Type B pancreatic cell (in vitro differentiated cells): ENCODE data around the gene EFNB3. TPM values are rescaled to one million over a fixed set of nuclear protein-coding genes. Genes with fewer than 3 reads are reported as not detected.
A peak's percentile ranks its signal among the peaks of the same experiment; 100 is the strongest.

Experiments
- DNase-seq: peaks from one replicate; pipeline ENCODE4 v3.0.0; 2021; ENCODE audit warnings: mixed read lengths; ENCODE audit not compliant: unreplicated experiment; ENCODE audit errors: extremely low spot score
- H3K27ac Mint-ChIP-seq: 2 replicates; pipeline ENCODE4 v1.8.0; 2021; ENCODE audit warnings: mild to moderate bottlenecking, mixed read lengths
- H3K27me3 Mint-ChIP-seq: 2 replicates; pipeline ENCODE4 v1.8.0; 2021; ENCODE audit warnings: mixed read lengths
- H3K36me3 Mint-ChIP-seq: 2 replicates; pipeline ENCODE4 v1.8.0; 2021; ENCODE audit warnings: mixed read lengths
- H3K4me1 Mint-ChIP-seq: one replicate; pipeline ENCODE4 v1.8.0; 2021; ENCODE audit warnings: mixed read lengths; ENCODE audit not compliant: unreplicated experiment
- H3K4me3 Mint-ChIP-seq: 2 replicates; pipeline ENCODE4 v1.8.0; 2021; ENCODE audit warnings: mild to moderate bottlenecking, mixed read lengths
- H3K9me3 Mint-ChIP-seq: 2 replicates; pipeline ENCODE4 v1.8.0; 2021; ENCODE audit warnings: mixed read lengths
- CTCF ChIP-seq: fragments of 200-600 bp; sonication (generic); conservative IDR thresholded peaks from 2 replicates; pipeline ENCODE4 v1.5.0; 2021; ENCODE audit warnings: antibody characterized with exemption, mild to moderate bottlenecking
- total RNA-seq: library from RNA; stranded (reverse); gene quantifications from 2 replicates; pipeline ENCODE4 v1.2.1, GENCODE V29; 2021; ENCODE audit warnings: low replicate concordance

The EFNB3 gene
- total RNA-seq, 1 donor from 2014 or later, result 79.5 TPM

DNA sequence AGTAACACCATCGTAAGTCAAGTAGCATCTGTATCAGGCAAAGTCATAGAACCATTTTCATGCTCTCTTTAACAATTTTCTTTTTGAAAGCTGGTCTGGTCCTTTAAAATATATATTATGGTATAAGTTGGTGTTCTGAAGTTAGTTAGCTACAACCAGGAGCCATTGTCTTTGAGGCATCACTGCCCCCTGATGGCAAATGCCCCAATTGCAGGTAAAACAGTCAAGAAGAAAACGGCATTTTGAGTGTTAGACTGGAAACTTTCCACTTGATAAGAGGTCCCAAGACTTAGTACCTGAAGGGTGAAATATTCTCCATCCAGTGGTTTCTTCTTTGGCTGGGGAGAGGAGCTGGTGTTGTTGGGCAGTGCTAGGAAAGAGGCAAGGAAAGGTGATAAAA is 31.8 kb upstream of the EFNB3 start:
- no peak overlapping the region for H3K4me3 Mint-ChIP-seq
- H3K9me3 Mint-ChIP-seq, result no peaks in the 10 kb centered on the region
- DNase-seq, result no peak
- no peaks in the 10 kb centered on the region for H3K27me3 Mint-ChIP-seq
- H3K36me3 Mint-ChIP-seq, result peaks cover 37% of the 10 kb centered on the region
- peaks cover 3% of the 10 kb centered on the region for H3K4me1 Mint-ChIP-seq
- peak; percentile 74 for TF ChIP-seq CTCF
- H3K27ac Mint-ChIP-seq, result no peak overlapping the region

GRCh38 chr17:7674934-7675333 is 30.1 kb upstream of the EFNB3 start:
- no peak for TF ChIP-seq CTCF
- no peak for DNase-seq
- no peak overlapping the region for H3K4me3 Mint-ChIP-seq
- H3K27ac Mint-ChIP-seq, result no peak overlapping the region
- H3K27me3 Mint-ChIP-seq, result no peaks in the 10 kb centered on the region
- H3K9me3 Mint-ChIP-seq, result no peaks in the 10 kb centered on the region
- peaks cover 3% of the 10 kb centered on the region for H3K4me1 Mint-ChIP-seq
- peaks cover 37% of the 10 kb centered on the region for H3K36me3 Mint-ChIP-seq

DNA sequence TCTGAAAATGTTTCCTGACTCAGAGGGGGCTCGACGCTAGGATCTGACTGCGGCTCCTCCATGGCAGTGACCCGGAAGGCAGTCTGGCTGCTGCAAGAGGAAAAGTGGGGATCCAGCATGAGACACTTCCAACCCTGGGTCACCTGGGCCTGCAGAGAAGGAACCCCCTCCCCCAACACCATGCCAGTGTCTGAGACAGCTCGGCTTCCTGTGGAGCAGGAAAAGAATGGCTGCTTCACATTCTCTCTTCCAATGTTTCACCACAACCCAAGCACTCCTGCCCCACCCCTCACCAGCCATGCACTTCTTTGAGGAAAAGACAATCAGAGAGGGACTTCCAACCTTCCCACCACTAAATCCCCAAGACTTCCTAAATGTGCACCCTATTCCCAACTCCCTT is 28.5 kb upstream of the EFNB3 start:
- Mint-ChIP-seq H3K36me3 (peaks cover 32% of the 10 kb centered on the region), H3K27ac (no peak overlapping the region), H3K9me3 (no peaks in the 10 kb centered on the region), H3K4me1 (peaks cover 3% of the 10 kb centered on the region), H3K27me3 (no peaks in the 10 kb centered on the region), H3K4me3 (no peak overlapping the region)
- DNase-seq, result no peak
- TF ChIP-seq CTCF, result no peak

GRCh38 chr17:7677388-7678067 is 27.5 kb upstream of the EFNB3 start:
- Mint-ChIP-seq H3K27me3 (no peaks in the 10 kb centered on the region), H3K4me3 (no peak overlapping the region), H3K27ac (no peak overlapping the region), H3K4me1 (peaks cover 3% of the 10 kb centered on the region), H3K9me3 (no peaks in the 10 kb centered on the region), H3K36me3 (peaks cover 32% of the 10 kb centered on the region)
- TF ChIP-seq CTCF, result no peak
- DNase-seq, result no peak

DNA sequence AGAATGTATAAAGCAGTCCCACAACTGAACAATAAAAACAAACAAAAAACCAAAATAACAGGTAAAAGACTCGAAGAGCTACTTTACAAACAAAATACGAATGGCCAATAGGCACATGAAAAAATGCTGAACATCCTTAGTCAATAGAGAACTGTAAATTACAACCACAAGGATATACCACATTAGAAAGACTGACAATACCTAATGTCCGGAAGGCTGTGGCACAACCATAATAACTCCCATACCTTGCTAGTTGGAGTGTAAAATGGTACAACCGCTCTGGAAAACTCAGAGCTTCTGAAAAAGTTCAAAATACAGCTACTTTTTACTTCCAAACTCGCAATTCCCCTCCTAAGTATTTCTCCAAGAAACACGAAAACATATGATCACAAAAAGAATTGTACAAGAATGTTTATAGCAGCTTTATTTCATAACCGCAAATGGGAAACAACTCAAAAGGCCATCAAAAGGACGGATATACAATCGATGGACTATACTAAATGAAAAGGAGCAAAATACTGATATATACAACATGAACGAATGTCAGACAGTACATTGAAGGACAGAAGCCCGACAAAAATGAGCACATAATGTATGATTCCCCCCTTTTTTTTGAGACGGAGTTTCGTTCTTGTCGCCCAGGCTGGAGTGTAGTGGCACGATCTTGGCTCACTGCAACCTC is 20.0 kb upstream of the EFNB3 start:
- peaks cover 8% of the 10 kb centered on the region for H3K36me3 Mint-ChIP-seq
- peaks cover 25% of the 10 kb centered on the region for H3K4me1 Mint-ChIP-seq
- H3K27ac Mint-ChIP-seq, result peak overlapping the region; percentile 99
- no peak for TF ChIP-seq CTCF
- H3K4me3 Mint-ChIP-seq, result peak overlapping the region; percentile 97
- peaks cover 3% of the 10 kb centered on the region for H3K27me3 Mint-ChIP-seq
- DNase-seq, result no peak
- no peaks in the 10 kb centered on the region for H3K9me3 Mint-ChIP-seq
